K562 (cell line): Measurements from ENCODE around the gene DENND10. TPM values are rescaled to one million over a fixed set of nuclear protein-coding genes. Genes with fewer than 3 reads are reported as not detected.

ENCODE experiments used
- CBFB ChIP-seq: sonication (generic); formaldehyde crosslinking; IDR thresholded peaks from 2 replicates; pipeline ENCODE4 v1.4.0; 2020; ENCODE audit warnings: mild to moderate bottlenecking, missing genetic modification reagents
- HNRNPH1 ChIP-seq: fragments of 200-400 bp; formaldehyde crosslinking; optimal IDR thresholded peaks from 2 replicates; pipeline ENCODE3; 2017; ENCODE audit warnings: low read depth, mild to moderate bottlenecking, low read length, moderate library complexity
- KDM2B ChIP-seq: fragments of 250-450 bp; sonication (Bioruptor Pico); IDR thresholded peaks from 2 replicates; pipeline ENCODE4 v1.8.0; 2021; ENCODE audit warnings: mild to moderate bottlenecking, moderate library complexity
- MBD2 ChIP-seq: sonication (generic); IDR thresholded peaks from 2 replicates; pipeline ENCODE4 v1.6.1; 2016; ENCODE audit warnings: low read depth, borderline replicate concordance
- SIN3A ChIP-seq, 2 experiments: fragments of 150-350 bp in 1 of 2; IDR thresholded peaks; 2 replicates each; pipeline ENCODE4 v1.6.1; 2011 to 2016; ENCODE audit warnings: borderline replicate concordance in 2 of 2, low read depth in 2 of 2, low read length in 2 of 2, mild to moderate bottlenecking in 2 of 2, moderate library complexity in 2 of 2; ENCODE audit not compliant: control insufficient read depth in 1 of 2
- XRCC5 ChIP-seq: fragments of 200-400 bp; formaldehyde crosslinking; IDR thresholded peaks from 2 replicates; pipeline ENCODE4 v1.6.1; 2017; ENCODE audit warnings: low read depth, mild to moderate bottlenecking, low read length
- ZKSCAN1 ChIP-seq: fragments of 150-350 bp; IDR thresholded peaks from 2 replicates; pipeline ENCODE4 v1.6.1; 2016; ENCODE audit warnings: low read depth, low read length
- ZNF253 ChIP-seq: fragments of 250-450 bp; sonication (Bioruptor Pico); conservative IDR thresholded peaks from 2 replicates; pipeline ENCODE4 v1.6.1; 2021; ENCODE audit warnings: mild to moderate bottlenecking
- ZNF77 ChIP-seq: fragments of 250-450 bp; sonication (Bioruptor Pico); IDR thresholded peaks from 2 replicates; pipeline ENCODE4 v1.5.0; 2020
- polyA plus RNA-seq, 8 experiments: library from polyadenylated mRNA; depleted of rRNA in 4 of 8; stranded (reverse) in 5 of 8; unstranded in 3 of 8; fragments of >200 nt; fragmentation: Nextera tagmentation in 2 of 8; fragmentation: Illumina TruSeq in 1 of 8; extraction: Ambion mirVana in 2 of 8; extraction: Trizol in 1 of 8; gene quantifications; 2 replicates each; pipeline versions ENCODE4 v1.2.1 to v1.2.3, GENCODE V29; 2011 to 2014; ENCODE audit warnings: inconsistent platforms in 1 of 8, missing spikeins in 1 of 8
- total RNA-seq, 7 experiments: library from RNA; depleted of rRNA in 6 of 7; stranded (reverse); fragments of >200 nt in 6 of 7; fragmentation: Illumina TruSeq in 2 of 7; extraction: Trizol in 2 of 7; gene quantifications; 2 replicates each; pipeline versions ENCODE4 v1.2.1 to v1.2.3, GENCODE V29; 2011 to 2021; ENCODE audit warnings: low replicate concordance in 1 of 7
- TF ChIP-seq, protein P1 (sequence below): sonication (generic); formaldehyde crosslinking; IDR thresholded peaks from 2 replicates; pipeline ENCODE4 v1.8.1; 2023; ENCODE audit warnings: mild to moderate bottlenecking, missing genetic modification reagents
- TF ChIP-seq, protein P2 (sequence below), 3 experiments: IDR thresholded peaks in 2 of 3; conservative IDR thresholded peaks in 1 of 3; 2 replicates each; pipeline ENCODE4 v1.5.1; 2011 to 2012; ENCODE audit warnings: low read length in 3 of 3, mild to moderate bottlenecking in 3 of 3, control low read depth in 2 of 3, improper control_type of control experiment in 1 of 3, inconsistent platforms in 1 of 3, low read depth in 1 of 3, mixed read lengths in 1 of 3, moderate library complexity in 1 of 3; ENCODE audit not compliant: insufficient read depth in 2 of 3
- TF ChIP-seq, protein P3 (sequence below): fragments of 450-650 bp; IDR thresholded peaks from 2 replicates; pipeline ENCODE4 v1.6.1; 2017; ENCODE audit warnings: antibody characterized with exemption, mild to moderate bottlenecking
- TF ChIP-seq, protein P4 (sequence below): fragments of 450-650 bp; IDR thresholded peaks from 2 replicates; pipeline ENCODE4 v1.6.1; 2016; ENCODE audit warnings: mild to moderate bottlenecking
- TF ChIP-seq, protein P5 (sequence below): sonication (generic); formaldehyde crosslinking; IDR thresholded peaks from 2 replicates; pipeline ENCODE4 v1.9.0; 2022; ENCODE audit warnings: mild to moderate bottlenecking, missing genetic modification reagents

DENND10 gene
- total and polyA plus RNA-seq, 9 of the 15 experiments (the other 6 are each of a cell fraction or from before 2014, with no cell fraction given), result 9.4 to 20.0 (median 12.5) TPM

DNA sequence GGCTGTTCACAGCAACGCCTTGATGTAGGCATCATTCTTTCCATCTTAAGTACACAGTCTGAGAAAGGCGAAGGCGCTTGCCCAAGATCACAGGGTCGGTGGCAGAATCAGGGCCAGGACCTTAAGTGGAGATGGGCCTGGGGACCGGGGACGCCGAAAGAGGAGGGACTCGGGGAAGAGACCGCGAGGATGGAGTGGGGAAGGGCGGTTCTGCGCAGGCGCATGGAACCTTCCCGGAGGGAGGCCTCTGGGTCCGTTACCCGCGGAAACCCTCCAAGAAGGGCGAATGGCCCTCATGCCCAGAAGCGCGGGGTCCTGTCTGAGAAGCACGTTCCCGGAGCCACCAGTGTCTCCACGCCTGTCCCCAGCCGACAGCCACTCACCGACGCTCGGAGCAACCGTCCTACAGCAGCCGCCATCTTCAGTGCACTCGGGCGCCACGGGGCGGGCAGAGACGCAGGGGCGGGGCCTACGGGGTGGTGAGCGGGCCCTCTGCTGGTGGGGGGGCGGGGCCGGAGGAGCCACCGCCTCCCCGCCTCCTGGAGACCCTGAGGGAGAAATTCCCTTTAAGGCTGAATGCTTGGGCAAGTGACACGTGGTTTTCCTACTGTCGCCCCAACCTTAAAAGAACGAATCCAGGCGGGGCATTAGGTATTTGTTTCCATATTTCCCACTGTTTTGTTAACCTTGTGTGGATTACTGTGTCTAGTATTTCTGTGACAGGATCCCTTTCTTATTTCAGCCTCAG is 74.6 kb downstream of the DENND10 start, which contains the start of gene PRDX3 (continued):
- TF ChIP-seq, protein P1, sequence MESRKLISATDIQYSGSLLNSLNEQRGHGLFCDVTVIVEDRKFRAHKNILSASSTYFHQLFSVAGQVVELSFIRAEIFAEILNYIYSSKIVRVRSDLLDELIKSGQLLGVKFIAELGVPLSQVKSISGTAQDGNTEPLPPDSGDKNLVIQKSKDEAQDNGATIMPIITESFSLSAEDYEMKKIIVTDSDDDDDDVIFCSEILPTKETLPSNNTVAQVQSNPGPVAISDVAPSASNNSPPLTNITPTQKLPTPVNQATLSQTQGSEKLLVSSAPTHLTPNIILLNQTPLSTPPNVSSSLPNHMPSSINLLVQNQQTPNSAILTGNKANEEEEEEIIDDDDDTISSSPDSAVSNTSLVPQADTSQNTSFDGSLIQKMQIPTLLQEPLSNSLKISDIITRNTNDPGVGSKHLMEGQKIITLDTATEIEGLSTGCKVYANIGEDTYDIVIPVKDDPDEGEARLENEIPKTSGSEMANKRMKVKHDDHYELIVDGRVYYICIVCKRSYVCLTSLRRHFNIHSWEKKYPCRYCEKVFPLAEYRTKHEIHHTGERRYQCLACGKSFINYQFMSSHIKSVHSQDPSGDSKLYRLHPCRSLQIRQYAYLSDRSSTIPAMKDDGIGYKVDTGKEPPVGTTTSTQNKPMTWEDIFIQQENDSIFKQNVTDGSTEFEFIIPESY (CRISPR knock-in tag), result no peak
- TF ChIP-seq, protein P2, sequence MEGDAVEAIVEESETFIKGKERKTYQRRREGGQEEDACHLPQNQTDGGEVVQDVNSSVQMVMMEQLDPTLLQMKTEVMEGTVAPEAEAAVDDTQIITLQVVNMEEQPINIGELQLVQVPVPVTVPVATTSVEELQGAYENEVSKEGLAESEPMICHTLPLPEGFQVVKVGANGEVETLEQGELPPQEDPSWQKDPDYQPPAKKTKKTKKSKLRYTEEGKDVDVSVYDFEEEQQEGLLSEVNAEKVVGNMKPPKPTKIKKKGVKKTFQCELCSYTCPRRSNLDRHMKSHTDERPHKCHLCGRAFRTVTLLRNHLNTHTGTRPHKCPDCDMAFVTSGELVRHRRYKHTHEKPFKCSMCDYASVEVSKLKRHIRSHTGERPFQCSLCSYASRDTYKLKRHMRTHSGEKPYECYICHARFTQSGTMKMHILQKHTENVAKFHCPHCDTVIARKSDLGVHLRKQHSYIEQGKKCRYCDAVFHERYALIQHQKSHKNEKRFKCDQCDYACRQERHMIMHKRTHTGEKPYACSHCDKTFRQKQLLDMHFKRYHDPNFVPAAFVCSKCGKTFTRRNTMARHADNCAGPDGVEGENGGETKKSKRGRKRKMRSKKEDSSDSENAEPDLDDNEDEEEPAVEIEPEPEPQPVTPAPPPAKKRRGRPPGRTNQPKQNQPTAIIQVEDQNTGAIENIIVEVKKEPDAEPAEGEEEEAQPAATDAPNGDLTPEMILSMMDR (IDR thresholded peaks at IDR 0.05 in 2 of 3, conservative IDR thresholded peaks at IDR 0.05 in 1 of 3; ENCODE audit: insufficient read depth in 2 of 3, low read depth in 1 of 3, low read length in 3 of 3), result peak in 1 of 3 experiments; percentile 32; a peak in 1 of 6 replicates
- TF ChIP-seq CBFB (CRISPR knock-in tag) (0 out of 2 replicates have a peak, but pooled peaks have one; percentile 28), KDM2B (CRISPR knock-in tag) (no peak), ZNF77 (CRISPR knock-in tag) (no peak), ZNF253 (CRISPR knock-in tag) (no peak), MBD2 (peak; percentile 62; the same call in 1 of the 2 replicates), ZKSCAN1 (0 out of 2 replicates have a peak, but pooled peaks have one; percentile 20), SIN3A (IDR thresholded peaks at IDR 0.05; ENCODE audit: borderline replicate concordance in 2 of 2, control insufficient read depth in 1 of 2, low read depth in 2 of 2, low read length in 2 of 2) (0 out of 4 replicates have a peak, but pooled peaks have one; percentile 37 to 38), XRCC5 (no peak), HNRNPH1 (no peak)
- TF ChIP-seq, protein P3, sequence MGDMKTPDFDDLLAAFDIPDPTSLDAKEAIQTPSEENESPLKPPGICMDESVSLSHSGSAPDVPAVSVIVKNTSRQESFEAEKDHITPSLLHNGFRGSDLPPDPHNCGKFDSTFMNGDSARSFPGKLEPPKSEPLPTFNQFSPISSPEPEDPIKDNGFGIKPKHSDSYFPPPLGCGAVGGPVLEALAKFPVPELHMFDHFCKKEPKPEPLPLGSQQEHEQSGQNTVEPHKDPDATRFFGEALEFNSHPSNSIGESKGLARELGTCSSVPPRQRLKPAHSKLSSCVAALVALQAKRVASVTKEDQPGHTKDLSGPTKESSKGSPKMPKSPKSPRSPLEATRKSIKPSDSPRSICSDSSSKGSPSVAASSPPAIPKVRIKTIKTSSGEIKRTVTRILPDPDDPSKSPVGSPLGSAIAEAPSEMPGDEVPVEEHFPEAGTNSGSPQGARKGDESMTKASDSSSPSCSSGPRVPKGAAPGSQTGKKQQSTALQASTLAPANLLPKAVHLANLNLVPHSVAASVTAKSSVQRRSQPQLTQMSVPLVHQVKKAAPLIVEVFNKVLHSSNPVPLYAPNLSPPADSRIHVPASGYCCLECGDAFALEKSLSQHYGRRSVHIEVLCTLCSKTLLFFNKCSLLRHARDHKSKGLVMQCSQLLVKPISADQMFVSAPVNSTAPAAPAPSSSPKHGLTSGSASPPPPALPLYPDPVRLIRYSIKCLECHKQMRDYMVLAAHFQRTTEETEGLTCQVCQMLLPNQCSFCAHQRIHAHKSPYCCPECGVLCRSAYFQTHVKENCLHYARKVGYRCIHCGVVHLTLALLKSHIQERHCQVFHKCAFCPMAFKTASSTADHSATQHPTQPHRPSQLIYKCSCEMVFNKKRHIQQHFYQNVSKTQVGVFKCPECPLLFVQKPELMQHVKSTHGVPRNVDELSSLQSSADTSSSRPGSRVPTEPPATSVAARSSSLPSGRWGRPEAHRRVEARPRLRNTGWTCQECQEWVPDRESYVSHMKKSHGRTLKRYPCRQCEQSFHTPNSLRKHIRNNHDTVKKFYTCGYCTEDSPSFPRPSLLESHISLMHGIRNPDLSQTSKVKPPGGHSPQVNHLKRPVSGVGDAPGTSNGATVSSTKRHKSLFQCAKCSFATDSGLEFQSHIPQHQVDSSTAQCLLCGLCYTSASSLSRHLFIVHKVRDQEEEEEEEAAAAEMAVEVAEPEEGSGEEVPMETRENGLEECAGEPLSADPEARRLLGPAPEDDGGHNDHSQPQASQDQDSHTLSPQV, result peak; percentile 33; the same call in 1 of the 2 replicates
- TF ChIP-seq, protein P4, sequence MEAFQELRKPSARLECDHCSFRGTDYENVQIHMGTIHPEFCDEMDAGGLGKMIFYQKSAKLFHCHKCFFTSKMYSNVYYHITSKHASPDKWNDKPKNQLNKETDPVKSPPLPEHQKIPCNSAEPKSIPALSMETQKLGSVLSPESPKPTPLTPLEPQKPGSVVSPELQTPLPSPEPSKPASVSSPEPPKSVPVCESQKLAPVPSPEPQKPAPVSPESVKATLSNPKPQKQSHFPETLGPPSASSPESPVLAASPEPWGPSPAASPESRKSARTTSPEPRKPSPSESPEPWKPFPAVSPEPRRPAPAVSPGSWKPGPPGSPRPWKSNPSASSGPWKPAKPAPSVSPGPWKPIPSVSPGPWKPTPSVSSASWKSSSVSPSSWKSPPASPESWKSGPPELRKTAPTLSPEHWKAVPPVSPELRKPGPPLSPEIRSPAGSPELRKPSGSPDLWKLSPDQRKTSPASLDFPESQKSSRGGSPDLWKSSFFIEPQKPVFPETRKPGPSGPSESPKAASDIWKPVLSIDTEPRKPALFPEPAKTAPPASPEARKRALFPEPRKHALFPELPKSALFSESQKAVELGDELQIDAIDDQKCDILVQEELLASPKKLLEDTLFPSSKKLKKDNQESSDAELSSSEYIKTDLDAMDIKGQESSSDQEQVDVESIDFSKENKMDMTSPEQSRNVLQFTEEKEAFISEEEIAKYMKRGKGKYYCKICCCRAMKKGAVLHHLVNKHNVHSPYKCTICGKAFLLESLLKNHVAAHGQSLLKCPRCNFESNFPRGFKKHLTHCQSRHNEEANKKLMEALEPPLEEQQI, result no peak
- TF ChIP-seq, protein P5, sequence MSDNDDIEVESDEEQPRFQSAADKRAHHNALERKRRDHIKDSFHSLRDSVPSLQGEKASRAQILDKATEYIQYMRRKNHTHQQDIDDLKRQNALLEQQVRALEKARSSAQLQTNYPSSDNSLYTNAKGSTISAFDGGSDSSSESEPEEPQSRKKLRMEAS (CRISPR knock-in tag), result peak; percentile 10; the same call in 1 of the 2 replicates
